NCI-H1105 treated with DMSO at 0.1 percent for 48 hours (cell line): ENCODE measurements around the gene TTF1.

Experiments
- DNase-seq: peaks from one replicate; lab custom pipeline; 2025; lab: John Stamatoyannopoulos, UW

TTF1 gene, protein sequence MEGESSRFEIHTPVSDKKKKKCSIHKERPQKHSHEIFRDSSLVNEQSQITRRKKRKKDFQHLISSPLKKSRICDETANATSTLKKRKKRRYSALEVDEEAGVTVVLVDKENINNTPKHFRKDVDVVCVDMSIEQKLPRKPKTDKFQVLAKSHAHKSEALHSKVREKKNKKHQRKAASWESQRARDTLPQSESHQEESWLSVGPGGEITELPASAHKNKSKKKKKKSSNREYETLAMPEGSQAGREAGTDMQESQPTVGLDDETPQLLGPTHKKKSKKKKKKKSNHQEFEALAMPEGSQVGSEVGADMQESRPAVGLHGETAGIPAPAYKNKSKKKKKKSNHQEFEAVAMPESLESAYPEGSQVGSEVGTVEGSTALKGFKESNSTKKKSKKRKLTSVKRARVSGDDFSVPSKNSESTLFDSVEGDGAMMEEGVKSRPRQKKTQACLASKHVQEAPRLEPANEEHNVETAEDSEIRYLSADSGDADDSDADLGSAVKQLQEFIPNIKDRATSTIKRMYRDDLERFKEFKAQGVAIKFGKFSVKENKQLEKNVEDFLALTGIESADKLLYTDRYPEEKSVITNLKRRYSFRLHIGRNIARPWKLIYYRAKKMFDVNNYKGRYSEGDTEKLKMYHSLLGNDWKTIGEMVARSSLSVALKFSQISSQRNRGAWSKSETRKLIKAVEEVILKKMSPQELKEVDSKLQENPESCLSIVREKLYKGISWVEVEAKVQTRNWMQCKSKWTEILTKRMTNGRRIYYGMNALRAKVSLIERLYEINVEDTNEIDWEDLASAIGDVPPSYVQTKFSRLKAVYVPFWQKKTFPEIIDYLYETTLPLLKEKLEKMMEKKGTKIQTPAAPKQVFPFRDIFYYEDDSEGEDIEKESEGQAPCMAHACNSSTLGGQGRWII

DNA sequence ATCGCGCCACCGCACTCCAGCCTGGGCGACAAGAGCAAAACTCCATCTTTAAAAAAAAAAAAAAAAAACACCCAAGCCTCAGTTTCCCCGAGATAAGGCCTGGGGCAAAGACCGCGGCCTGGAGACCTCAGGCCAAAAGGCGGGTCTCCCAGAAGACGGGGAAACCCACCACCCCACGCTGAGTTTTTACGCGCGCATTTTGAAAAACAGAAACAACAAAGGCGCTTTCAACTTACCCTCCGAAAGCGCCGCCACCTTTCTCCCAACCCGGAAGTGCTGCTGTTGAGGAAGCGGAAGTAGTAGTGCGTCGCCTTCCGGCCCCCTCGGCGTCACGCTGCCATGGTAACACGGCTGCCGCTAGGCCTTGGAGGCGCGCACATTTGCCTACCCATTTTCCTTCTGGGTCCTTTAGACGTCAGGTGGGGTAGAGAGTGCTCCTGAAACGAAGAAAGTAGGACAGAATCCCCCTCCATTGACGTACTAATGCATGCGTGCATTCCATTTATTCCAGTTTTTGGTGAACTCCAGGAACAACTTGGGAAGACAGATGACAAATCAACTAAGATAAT is at the start of gene TTF1:
Gene TTF1 (minus strand): TSS at position 287 of the 569 bp plus-strand sequence. CDS start 4,019 bp downstream, outside the sequence.
- DNase-seq: peak; percentile 86

DNA sequence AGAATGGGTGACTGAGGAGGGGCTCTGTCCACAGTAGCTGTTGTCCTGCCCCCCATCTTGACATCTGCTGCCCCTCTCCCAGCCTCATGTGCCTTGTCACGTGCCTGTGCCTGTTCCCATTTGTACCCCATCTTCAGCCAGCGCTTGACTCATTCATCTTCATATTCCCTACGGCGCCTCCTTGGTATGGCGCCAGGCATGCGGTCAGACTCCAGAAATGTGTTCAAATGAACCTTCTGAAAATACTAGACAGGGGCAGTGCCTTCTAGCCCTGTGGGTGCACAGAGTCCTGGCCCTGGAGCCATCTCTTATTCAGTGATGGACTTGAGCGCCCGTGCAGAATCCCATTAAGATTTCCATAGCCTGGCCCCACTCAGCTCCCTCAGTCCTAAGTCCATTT is 49.6 kb upstream of the TTF1 start:
- no peak for DNase-seq

DNA sequence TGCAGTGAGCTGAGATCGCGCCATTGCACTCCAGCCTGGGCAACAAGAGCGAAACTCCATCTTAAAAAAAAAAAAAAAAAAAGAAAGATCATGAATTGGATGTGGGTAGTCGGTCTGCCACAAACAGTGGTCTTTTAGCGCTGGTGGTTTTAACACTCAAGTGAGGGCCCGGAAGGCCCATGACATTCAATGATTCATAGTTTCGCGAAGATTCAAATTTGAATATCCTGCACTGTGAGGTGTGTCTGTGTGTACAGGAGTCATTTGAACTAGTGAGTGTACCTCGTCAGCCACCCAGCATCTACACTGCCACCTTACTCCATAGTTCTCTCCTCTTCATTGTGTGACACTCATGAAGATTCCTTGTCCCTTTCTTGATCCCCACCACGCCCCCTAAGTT is 44.6 kb upstream of the TTF1 start:
- no peak for DNase-seq

DNA sequence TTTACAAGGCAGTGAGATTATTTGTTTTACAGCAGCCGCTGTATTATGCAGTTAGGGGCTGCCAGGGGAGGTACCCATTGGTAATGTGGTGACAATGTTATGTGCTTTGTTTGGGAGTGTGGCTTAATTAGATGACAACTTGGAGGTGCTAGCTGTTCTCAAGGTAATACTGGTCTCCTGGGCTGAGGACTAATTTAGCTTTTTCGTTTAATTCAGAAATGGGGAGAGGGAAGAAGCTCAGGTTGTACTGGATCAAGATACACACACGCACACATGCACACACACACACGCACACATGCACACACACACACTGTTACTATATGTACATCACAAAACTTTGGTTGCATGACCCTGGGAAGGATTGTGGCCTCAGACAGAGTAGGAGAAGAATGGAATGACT is 41.3 kb upstream of the TTF1 start:
- DNase-seq: no peak

DNA sequence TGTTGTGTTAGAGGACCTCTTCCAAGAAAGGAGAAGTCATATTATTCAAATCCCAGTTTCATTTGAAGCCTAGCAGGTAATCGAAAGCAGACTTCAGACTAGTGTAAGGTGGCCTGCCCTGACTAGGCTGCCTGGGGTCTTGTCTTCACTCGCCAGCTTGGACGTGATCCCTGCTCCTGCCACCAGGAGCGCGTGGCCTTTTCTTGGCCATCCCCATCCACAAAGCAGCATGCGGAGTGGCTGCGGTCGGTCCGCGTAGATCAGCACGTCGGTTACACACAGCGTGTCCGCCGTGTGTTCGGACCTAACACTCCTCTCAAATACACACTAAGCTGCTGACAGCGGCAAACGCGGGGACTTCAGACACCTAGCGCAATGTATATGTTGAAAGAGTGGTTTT is 40.7 kb upstream of the TTF1 start:
- no peak for DNase-seq

DNA sequence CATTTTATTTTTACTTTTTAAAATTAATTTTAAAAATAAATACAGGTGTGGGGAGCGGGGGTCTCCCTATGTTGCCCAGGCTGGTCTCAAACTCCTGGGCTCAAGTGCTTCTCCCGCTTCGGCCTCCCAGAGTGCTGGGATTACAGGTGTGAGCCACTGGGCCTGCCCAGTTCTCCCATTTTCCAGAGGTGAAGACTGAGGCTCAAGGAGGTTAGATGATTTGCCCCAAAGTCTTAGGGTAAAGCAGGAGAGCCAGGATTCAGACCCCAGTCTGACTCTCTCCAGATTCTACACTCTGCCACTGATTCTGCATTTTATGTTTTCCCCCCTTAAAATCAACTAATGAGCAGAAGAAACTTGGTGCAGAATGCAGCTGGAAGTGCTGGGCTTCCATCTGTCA is 40.2 kb upstream of the TTF1 start:
- no peak for DNase-seq

DNA sequence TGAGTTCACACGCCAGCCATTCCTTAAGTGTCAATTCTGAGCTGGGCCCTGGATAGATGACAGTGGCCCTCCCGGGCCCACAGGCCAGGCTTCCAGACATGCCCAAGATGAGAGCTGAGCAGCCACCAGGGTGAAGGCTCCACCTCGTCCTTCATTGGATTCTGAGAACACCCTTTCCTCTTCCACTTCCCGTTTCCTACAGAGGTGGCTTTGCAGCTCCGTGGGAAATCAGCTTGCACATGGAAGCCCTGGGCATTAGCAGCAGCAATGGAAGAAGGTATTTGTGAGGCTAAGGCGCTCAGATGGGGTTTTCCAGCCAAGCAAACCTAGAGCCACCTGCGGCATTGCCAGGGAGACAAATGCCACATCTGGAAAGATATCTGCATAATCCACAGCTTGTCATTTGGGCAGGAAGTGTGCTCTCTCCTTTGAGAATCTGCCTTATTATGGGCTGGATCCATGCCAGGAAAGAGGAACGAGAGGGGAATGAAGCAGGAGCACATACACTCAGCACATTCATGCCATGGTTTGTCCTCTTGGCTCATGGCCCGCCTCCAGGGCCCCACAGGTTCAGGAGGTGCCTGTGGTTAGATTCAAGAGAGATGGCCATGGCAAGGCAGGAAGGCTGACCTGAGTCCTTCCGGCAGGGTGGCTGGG is 37.4 kb upstream of the TTF1 start:
- DNase-seq: peak; percentile 87

DNA sequence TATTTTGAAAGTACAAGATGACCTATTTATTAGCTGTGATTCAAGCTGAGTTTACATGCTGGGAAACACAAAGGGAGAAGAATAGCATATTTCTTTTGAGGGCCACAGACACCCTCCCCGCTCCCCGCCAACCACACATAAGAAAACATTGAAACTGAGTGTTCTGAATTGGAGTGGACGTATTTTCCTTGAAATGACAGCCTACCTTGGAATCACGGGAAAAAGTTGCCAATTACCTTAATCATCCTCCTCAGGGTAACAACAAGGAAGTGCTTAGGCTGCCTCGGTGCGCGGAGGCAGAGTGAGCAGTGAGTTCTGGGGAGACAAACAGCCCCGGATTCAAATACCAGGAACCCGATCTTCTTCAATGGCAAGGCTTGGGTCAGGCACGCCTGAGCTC is 34.8 kb upstream of the TTF1 start:
- no peak for DNase-seq

DNA sequence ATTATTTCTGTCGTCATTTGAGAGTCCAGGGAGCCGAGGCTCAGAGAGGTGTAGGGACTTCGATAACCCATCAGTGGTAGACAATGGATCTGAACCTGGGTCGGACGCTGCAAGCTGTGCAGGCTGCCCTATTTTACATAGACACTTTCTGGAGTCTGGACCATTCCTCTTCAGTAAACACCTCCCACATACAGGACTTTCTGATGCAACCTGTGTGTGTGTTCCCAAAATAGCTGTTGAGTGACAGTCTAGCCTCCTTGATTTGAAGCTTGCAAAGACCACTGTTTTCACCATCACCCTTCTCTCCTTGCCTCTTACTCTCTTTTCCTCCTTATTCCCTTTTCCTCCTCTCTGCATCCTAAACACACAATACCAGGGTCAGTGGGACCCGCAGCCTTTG is 34.1 kb upstream of the TTF1 start:
- no peak for DNase-seq

DNA sequence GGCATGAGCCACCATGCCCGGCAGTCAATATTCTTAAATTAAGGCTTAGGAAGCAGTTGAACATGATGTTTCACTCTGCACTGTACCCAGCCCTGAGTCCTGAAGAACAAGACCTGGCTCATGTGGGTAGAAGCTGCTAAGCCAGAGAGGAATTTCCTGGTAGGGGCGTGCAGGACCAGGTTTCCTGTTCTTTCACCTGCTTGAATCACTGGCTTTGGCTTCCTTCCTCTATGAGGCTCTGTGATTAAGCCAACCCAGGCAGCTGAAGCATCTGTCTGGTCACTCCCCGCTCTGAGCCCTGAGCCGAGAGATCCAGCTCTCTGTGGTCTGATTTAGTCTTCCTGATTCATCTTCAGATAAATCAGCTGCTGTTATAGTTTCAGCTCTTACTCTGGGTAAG is 32.5 kb upstream of the TTF1 start:
- no peak for DNase-seq

DNA sequence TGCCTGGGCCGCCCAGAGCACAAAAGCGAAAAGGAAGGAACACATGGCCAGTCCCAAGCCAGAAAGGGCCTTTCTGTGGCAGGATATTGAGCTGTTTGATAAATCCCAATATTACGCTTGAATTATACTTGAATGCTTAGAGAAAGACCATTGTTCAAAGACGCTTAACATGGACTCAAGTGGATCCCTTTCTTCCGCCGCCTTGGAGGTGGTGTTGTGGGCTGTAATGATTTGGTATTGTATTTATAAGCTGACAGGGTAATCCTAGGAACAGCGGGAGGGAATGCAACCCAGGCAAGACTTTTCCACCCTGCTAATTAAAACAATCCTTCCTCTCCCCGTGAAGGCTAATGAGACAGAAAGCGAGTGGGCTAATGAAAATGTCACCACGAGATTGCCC is 28.2 kb upstream of the TTF1 start:
- DNase-seq: no peak

DNA sequence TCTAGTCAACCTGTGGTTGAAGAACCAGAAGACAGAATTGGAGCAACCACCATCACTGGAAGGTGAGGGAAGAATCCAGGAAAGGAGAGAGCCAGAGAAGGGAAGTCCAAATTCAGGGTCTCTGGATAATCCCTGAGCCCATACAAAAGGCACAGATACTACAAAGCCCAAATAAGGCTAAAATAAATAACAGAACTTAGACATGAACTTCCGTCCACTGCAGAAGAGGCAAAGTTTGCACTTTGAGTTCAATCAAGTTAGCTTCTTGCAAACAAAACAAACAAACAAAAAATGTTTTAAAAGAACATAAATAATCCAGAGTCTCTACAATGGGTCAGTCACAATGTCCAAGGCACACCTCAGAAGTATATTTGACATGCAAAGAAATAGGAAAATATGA is 24.4 kb upstream of the TTF1 start:
- DNase-seq: no peak

DNA sequence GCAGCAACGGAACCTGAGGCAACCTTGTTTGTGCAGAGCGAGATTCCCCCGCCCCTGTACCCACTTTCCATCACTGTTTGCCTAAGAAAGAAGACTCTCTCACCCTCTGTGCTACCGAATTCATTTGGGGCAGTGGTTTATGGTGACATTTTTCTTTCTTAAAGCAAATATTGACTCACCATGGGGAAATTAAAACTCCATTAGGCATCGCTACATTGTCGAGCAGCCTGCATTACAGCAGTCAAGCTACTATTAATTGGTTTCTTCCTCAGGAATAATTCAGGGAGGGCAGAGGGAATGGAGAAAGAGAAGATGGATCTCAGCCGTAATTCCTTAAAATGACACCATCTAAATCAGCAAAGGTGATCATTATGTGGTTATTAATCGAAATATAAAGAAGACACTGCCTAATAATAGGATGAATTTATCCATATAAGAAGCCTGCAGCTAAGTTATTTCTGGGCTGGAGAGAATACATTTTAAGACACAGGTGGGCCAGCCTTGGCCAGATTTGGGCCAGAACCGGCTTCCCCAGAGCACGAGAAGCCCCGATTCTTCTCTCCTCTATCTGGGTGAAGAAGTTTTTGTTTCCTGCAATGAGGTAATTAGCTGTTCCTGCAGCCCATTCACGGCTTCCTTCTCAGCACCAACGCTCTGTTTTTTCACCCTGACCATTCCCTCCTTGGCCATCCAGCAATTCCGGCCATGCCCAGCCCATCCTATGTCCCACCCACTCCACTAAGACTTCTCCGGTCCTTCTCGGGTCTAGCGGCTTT is 20.2 kb upstream of the TTF1 start:
- no peak for DNase-seq

DNA sequence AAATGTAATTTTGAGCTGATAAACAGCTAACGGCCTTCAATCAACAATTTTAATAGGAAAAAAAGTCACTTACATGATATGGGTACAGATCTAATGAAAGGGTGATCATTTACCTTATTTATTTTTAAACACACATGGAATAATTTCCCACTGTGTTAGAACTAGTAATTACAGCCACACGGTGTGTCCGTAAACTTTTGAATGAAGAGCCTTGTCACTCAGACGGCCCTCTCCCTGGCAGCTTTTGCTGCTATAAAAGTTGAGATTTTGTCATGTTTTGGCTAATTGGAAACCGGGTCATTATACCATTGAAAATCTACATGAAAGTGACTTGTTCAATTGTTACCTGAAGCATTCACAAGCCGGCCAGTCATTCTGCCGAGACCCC is 19.0 kb upstream of the TTF1 start:
- DNase-seq: no peak

DNA sequence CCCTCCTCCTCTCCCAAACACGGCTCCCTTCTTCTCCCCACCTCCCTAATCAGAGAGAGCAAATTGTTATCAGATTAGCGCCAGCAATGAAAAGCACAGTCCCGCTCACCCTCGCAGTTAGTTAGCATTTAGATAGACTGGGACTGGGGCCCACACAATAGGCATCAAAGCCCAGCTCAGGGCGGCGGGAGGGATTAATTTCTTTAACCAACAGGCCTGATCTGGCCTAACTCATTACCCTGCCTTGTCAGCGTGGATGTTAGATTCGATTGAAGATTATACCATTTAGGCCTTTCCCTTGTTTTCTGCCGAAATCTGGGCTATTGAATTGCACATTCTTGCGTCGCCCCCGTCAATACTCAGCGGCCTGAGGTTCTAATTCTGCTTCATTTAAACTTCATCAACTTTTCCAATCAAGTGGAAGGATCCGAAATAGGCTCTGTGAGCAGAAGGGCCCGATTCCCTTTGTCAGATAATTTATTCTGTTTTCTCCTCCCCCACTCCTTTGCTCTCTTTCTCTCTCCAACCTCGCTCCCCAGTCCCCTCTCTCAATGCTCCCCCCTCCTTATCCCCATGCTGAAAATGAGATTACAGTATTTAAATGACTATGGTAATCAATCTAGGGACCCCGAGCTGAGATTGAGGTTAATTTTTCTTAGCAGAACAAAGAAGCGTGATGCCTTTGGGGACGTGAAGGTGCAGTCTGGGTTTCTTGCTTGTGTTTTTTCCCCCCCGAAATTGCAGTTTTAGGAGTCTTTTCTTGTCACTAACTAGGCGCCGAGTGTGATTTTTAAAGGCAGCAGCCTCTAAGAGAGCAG is 18.4 kb upstream of the TTF1 start:
- DNase-seq: no peak

DNA sequence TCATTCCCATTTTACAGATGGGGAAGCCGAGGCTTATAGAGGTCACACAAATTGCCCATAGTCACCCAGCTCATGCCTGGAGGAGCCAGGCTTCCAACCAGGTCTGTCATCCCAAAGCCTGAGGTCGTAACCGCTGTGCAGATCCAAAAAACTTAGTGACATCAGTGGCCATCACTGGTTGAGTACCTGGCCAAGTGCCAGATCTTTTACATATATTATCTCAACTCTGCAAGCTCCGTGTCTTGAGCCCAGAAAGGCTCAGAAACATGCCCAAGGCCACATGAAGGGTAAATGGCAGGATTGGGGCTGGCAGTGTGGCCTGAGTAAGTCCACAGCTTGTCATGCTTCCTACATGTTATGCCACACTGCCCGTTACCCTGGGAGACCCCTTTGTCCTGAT is 16.9 kb upstream of the TTF1 start:
- DNase-seq: no peak

DNA sequence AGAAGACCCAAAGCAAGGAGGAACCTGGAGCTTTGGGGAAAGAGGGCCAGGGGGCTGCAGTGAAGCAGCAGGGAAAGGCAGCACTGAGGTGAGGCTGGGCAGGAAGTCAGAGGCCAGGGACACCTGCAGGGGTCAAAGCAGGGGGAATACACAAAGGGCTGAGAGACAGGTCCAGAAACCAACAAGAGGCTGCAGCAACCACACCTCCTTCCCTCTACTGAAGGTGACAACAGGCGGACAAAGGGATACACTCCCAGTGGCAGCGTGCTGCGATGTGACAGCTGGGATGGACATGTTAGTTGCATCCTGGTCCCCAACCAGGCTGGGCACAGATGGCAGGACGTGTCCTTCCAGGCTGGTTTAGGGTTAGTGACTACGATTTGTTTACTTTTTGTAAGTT is 15.9 kb upstream of the TTF1 start:
- no peak for DNase-seq

DNA sequence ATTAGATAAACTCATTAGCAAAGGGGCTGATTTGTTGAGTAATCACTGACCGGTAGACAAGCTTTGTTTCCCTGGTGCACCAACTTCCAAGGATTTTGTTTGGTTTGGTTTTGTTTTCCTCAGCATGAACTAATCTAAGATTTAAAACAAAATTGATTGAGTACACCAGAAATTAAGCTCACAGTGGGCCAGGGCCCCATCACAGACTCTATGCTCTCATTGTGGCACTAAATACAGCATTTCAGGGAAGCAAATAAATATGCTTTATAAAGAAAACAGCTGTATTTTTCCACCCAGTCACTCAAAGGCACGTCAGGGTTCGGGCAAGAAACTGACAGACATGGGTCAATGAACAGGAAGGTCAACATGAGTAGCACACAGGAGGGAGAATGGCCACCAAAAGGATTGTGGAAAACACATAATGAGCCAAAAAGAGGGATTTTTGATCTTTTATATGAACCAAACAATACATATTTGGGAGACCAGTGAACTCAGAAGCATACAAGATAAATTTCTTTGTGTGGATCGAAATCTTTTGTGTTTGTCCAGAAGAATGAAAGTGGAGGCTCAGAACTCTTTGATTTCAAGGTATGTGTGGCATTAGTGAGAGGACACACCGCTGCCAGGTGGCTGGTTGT is 12.2 kb upstream of the TTF1 start:
- no peak for DNase-seq

DNA sequence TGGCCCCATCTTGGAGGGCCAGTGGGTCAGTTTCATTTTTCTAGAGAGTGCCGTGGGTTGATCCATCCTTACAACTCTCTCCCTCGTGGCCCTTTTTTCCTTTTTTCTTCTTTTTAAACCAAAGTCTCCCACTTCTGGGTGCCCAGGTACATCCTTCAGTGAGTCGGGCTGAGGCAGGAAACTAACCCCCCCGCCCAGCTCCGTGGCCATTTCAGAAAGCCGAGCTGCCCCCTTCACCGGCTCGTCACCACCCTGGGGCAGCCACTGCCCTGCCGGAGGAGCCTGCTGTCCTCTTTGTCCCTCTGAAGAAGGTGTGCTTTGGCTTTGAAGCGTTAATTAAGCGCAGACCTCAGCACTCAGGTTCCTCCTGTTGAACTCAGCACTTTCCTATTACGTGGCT is 8.5 kb upstream of the TTF1 start:
- no peak for DNase-seq

DNA sequence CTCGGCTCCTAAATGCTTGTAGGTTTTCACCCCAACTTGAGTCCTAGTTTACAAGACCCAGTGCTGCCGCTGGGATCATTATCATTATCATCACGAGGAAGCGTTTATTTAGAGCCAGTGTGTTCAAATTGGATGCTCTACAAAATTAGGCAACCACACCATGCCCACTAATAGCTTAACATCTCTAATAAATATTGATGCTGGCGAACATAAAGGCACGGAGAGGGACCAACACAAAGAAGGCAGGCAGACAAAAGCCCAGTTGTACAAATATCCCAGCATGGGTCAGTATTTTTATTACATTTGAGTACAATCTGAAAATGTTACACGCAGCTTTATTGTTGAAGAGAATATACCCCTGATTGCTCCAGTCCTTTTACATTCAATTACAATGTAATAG is 8.1 kb upstream of the TTF1 start:
- no peak for DNase-seq
